HEK293T (cell line): ENCODE measurements around the gene MPL.

Source experiments
- CTCF ChIA-PET: fragments of 350-600 bp; formaldehyde crosslinking; extraction: SDS; loops from one replicate; lab custom pipeline; 2021; ENCODE audit warnings: antibody characterized with exemption, inconsistent platforms; lab: Yijun Ruan, JAX
- POLR2A ChIA-PET: fragments of 350-600 bp; formaldehyde crosslinking; extraction: SDS; loops from one replicate; lab custom pipeline; 2020; ENCODE audit warnings: antibody characterized with exemption, inconsistent platforms; lab: Yijun Ruan, JAX
- DNase-seq: peaks from one replicate; pipeline ENCODE4 v3.0.0; 2012; ENCODE audit warnings: mixed read lengths; ENCODE audit errors: extremely low spot score
- ARNT ChIP-seq: fragments of 450-650 bp; IDR thresholded peaks from 2 replicates; pipeline ENCODE4 v1.6.1; 2017; ENCODE audit warnings: mild to moderate bottlenecking
- BHLHE40 ChIP-seq: fragments of 450-650 bp; IDR thresholded peaks from 2 replicates; pipeline ENCODE4 v1.6.1; 2016; ENCODE audit warnings: mild to moderate bottlenecking, moderate library complexity, borderline replicate concordance
- CTBP1 ChIP-seq: fragments of 450-650 bp; IDR thresholded peaks from 2 replicates; pipeline ENCODE4 v1.6.1; 2016; ENCODE audit warnings: borderline replicate concordance
- ELF4 ChIP-seq: fragments of 450-650 bp; IDR thresholded peaks from 2 replicates; pipeline ENCODE4 v1.6.1; 2017; ENCODE audit warnings: antibody characterized with exemption
- FOXA1 ChIP-seq: fragments of 450-650 bp; IDR thresholded peaks from 2 replicates; pipeline ENCODE4 v1.6.1; 2016; ENCODE audit warnings: mild to moderate bottlenecking
- FOXK2 ChIP-seq: fragments of 450-650 bp; IDR thresholded peaks from 2 replicates; pipeline ENCODE4 v1.6.1; 2016; ENCODE audit warnings: mild to moderate bottlenecking
- FOXM1 ChIP-seq: fragments of 450-650 bp; IDR thresholded peaks from 2 replicates; pipeline ENCODE4 v1.6.1; 2017; ENCODE audit warnings: mild to moderate bottlenecking, borderline replicate concordance
- HDGF ChIP-seq: fragments of 450-650 bp; IDR thresholded peaks from 2 replicates; pipeline ENCODE4 v1.6.1; 2017; ENCODE audit warnings: antibody characterized with exemption, borderline replicate concordance
- L3MBTL2 ChIP-seq: fragments of 450-650 bp; conservative IDR thresholded peaks from 2 replicates; pipeline ENCODE4 v1.6.1; 2016; ENCODE audit warnings: mild to moderate bottlenecking
- LEF1 ChIP-seq: fragments of 450-650 bp; IDR thresholded peaks from 2 replicates; pipeline ENCODE4 v1.6.1; 2017; ENCODE audit warnings: mild to moderate bottlenecking, borderline replicate concordance
- NFRKB ChIP-seq: fragments of 450-650 bp; IDR thresholded peaks from 2 replicates; pipeline ENCODE4 v1.6.1; 2016; ENCODE audit warnings: mild to moderate bottlenecking, moderate library complexity
- SP1 ChIP-seq: fragments of 450-650 bp; IDR thresholded peaks from 2 replicates; pipeline ENCODE4 v1.6.1; 2017
- SUZ12 ChIP-seq: fragments of 450-650 bp; IDR thresholded peaks from 2 replicates; pipeline ENCODE4 v1.6.1; 2016; ENCODE audit warnings: mild to moderate bottlenecking
- TARDBP ChIP-seq: fragments of 450-650 bp; IDR thresholded peaks from 2 replicates; pipeline ENCODE4 v1.6.1; 2016
- ZNF384 ChIP-seq: fragments of 450-650 bp; IDR thresholded peaks from 2 replicates; pipeline ENCODE4 v1.6.1; 2016
- TF ChIP-seq, protein P1 (sequence below): fragments of 450-650 bp; IDR thresholded peaks from 2 replicates; pipeline ENCODE4 v1.6.1; 2016

Gene MPL

DNA sequence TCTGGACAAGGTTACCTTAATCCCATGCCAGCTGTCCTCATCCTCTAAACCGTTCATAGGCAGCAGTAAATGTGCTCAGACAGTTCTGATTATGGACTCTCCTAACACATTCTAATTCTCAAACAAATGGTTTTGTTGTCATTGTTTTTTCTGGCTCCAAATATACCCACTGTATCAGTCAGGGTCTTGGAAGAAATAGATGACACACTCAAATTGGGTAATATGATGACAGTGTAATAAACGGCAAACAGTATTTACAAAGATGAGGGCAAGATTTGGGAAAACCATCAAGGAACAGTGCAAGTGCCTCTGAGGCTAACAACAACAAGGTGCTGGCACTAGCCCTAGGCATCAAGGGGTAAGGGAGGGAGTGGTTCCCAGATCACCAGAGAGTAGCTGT is 16.9 kb downstream of the MPL start:
- ChIA-PET CTCF (no interaction called here), POLR2A (interaction anchor here (1.0 kb wide), 1 partner anchor 14 kb away, joined by 3 read pairs; no protein-coding TSS in a partner anchor)
- no peak for TF ChIP-seq L3MBTL2
- no peak for TF ChIP-seq ELF4
- TF ChIP-seq SUZ12 = no peak
- no peak for DNase-seq

GRCh38 chr1:43354936-43355335 is 17.3 kb downstream of the MPL start:
- no peak for TF ChIP-seq SP1
- no peak for TF ChIP-seq HDGF
- TF ChIP-seq ZNF384 = no peak
- TF ChIP-seq NFRKB = no peak
- no peak for TF ChIP-seq CTBP1
- no peak for TF ChIP-seq FOXA1
- TF ChIP-seq, protein P1, sequence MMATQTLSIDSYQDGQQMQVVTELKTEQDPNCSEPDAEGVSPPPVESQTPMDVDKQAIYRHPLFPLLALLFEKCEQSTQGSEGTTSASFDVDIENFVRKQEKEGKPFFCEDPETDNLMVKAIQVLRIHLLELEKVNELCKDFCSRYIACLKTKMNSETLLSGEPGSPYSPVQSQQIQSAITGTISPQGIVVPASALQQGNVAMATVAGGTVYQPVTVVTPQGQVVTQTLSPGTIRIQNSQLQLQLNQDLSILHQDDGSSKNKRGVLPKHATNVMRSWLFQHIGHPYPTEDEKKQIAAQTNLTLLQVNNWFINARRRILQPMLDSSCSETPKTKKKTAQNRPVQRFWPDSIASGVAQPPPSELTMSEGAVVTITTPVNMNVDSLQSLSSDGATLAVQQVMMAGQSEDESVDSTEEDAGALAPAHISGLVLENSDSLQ = no peak
- no peak for TF ChIP-seq TARDBP
- TF ChIP-seq FOXM1 = no peak
- no peak for TF ChIP-seq BHLHE40
- TF ChIP-seq SUZ12 = no peak
- no peak for TF ChIP-seq ARNT
- no peak for TF ChIP-seq ELF4
- no peak for TF ChIP-seq LEF1
- no peak for TF ChIP-seq L3MBTL2
- no peak for TF ChIP-seq FOXK2
- POLR2A ChIA-PET = no interaction called here
- no peak for DNase-seq
- CTCF ChIA-PET = no interaction called here

DNA sequence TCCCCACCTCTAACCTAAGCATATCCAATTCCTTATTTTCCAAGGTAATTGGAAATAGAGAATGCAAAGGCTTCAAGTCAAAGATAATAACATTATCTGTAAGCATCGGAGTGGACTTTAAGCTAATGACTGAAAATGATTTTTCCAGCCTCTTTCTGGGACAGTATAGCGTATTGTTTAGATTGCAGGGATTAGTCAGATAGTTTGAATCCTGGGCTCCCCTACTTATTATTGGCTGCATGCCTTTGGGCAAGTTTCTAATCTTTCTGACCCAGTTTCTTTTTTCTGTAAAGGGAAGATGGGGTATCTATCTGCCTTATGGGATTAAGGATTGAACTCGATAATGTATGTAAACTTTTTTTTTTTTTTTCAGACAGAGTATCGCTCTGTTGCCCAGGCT is 19.6 kb downstream of the MPL start:
- CTCF ChIA-PET = no interaction called here
- TF ChIP-seq HDGF = no peak
- TF ChIP-seq FOXM1 = no peak
- TF ChIP-seq FOXA1 = no peak
- TF ChIP-seq FOXK2 = no peak
- TF ChIP-seq TARDBP = no peak
- no peak for TF ChIP-seq CTBP1
- TF ChIP-seq ELF4 = no peak
- TF ChIP-seq SUZ12 = no peak
- TF ChIP-seq ZNF384 = no peak
- TF ChIP-seq LEF1 = no peak
- POLR2A ChIA-PET = interaction anchor here (2.1 to 3.0 kb wide), 3 partner anchors 8 to 32 kb away, joined by 25 to 41 read pairs (median 39); partner anchors contain the start of genes ELOVL1, MED8 and SZT2
- no peak for DNase-seq

DNA sequence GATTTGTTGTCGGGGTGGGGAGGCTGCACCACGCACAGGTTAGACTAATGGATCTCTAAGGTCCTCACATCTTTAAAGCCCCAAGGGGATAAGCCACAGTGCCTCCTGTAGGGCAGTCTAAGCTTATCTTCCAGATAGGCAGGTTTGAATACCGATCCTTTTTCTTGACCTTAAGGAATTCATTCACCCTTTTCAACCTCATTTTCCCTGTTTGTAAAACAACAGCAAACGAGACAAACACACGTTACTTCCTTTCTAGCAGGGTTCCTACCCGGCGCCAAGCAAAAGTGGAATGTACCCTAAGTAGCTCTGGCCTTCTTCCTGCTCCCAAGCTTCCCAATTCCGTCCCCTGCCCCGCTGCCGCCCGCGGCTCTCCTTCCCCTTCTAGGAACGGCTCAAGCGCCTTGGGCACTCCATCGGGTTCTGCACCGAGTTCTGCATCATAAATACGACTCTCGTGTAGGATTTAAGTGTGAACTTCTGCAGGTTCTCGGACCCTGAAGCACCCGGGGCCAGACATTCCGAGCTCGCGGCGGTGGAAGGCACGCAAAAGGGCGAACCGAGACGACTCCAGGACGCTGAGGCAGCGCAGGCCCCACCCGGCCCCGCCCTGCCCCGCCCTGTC is 20.6 kb downstream of the MPL start:
- no peak for DNase-seq
- POLR2A ChIA-PET = interaction anchor here (0.6 to 3.0 kb wide), 20 partner anchors 9 to 429 kb away, joined by 3 to 41 read pairs (median 4); partner anchors contain the start of genes C1orf210, ELOVL1, HYI and KDM4A
- CTCF ChIA-PET = interaction anchor here (0.6 to 1.3 kb wide), 6 partner anchors 8 to 130 kb away, joined by 3 to 8 read pairs (median 4); partner anchors contain the start of gene ELOVL1
- TF ChIP-seq FOXM1 = no peak
- no peak for TF ChIP-seq SP1
- TF ChIP-seq FOXA1 = no peak
- TF ChIP-seq LEF1 = no peak
- no peak for TF ChIP-seq SUZ12
- TF ChIP-seq HDGF = no peak
- TF ChIP-seq, protein P1 = no peak
- TF ChIP-seq CTBP1 = no peak
- TF ChIP-seq NFRKB = no peak
- TF ChIP-seq BHLHE40 = no peak
- no peak for TF ChIP-seq L3MBTL2
- TF ChIP-seq ARNT = no peak
- TF ChIP-seq FOXK2 = no peak
- no peak for TF ChIP-seq TARDBP
- no peak for TF ChIP-seq ZNF384

GRCh38 chr1:43358746-43359693 is 21.4 kb downstream of the MPL start, which contains the start of gene CDC20:
Gene CDC20 (plus strand): TSS chr1:43358981. CDS start chr1:43359216, 235 bp downstream.
- peak; percentile 93 for DNase-seq
- POLR2A ChIA-PET = interaction anchor here (0.6 to 3.0 kb wide), 21 partner anchors 10 to 428 kb away, joined by 3 to 41 read pairs (median 4); partner anchors contain the start of genes C1orf210, ELOVL1, HYI and KDM4A
- TF ChIP-seq ELF4 = peak; percentile 47; the same call in 1 of the 2 replicates
- TF ChIP-seq FOXA1 = no peak
- peak; percentile 96 for TF ChIP-seq FOXM1
- CTCF ChIA-PET = interaction anchor here (0.6 to 1.3 kb wide), 5 partner anchors 9 to 129 kb away, joined by 3 to 8 read pairs (median 4); partner anchors contain the start of gene ELOVL1

DNA sequence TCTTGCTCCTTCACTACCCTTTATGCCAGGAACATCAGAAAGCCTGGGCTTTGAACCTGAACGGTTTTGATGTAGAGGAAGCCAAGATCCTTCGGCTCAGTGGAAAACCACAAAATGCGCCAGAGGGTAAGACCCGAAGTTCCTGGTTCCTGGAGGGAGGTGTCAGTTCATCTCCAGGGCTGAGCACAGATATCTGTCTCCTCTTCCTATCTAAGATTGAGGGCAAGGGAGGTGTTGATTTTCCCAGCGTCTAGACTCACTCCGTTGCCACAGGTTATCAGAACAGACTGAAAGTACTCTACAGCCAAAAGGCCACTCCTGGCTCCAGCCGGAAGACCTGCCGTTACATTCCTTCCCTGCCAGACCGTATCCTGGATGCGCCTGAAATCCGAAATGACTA is 22.1 kb downstream of the MPL start:
- ChIA-PET CTCF (interaction anchor here (0.6 kb wide), 1 partner anchor 11 kb away, joined by 3 read pairs; no protein-coding TSS in a partner anchor), POLR2A (interaction anchor here (1.6 kb wide), 1 partner anchor 11 kb away, joined by 9 read pairs; no protein-coding TSS in a partner anchor)

More for the DNA sequence above, 22.1 kb downstream of the MPL start:
- DNase-seq = no peak
- TF ChIP-seq TARDBP (no peak), CTBP1 (no peak), ELF4 (no peak), FOXK2 (no peak), LEF1 (no peak), NFRKB (no peak), HDGF (no peak), SUZ12 (no peak)
- TF ChIP-seq, protein P1 = no peak
